B cell (primary cell): ENCODE measurements around the gene TUBG1.

Experiments used
- EZH2 ChIP-seq: IDR thresholded peaks from 2 replicates; pipeline ENCODE4 v1.6.1; 2012; ENCODE audit warnings: borderline replicate concordance, low read depth, mild to moderate bottlenecking, moderate library complexity, low read length; ENCODE audit not compliant: insufficient read depth, poor library complexity, severe bottlenecking
- TF ChIP-seq, protein P1 (sequence below): fragments of 200-600 bp; IDR thresholded peaks from one replicate; pipeline ENCODE4 v1.8.0; 2022; ENCODE audit warnings: antibody characterized with exemption, mild to moderate bottlenecking

DNA sequence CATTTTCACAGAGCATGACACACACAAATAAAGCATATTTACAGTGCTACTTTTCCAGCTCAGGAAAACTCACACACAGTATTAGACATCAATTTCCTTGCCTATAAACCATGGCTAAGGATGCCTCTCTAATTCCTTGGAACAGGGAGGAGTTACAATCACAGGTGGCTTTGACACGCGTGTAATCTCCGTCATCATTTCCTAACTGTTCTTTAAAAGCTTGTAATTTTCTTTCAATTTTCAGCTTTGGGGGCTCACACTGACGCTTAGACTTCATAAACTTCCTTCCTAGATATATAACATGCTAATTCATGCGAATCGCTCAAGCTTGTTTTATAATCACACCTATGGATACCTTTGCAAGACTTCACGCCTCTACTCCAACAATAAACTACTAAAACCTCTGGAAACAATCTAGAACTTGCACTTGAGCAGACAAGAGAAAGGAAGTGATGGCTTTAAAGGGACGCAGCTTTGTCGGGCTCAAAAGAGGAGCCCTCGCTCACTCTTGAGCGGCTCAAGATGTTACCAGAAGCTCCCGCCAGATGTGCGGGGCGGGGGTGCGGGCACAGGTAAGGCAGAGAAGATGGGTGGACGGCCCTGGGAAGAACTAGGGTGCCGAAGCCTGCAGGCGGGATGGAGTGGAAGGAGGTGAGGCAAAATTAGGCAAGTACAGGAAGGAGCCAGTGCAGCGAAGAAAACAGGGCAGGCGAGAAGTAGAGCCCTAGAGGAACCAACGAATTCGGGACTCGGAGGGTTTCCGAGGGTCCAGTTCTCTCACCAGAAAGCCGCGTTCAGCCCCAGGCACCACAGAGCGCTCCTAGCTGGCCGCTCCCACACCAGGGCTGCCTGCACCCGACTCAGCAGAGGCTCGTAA lies 940 bp upstream of the TUBG1 start:
- TF ChIP-seq, protein P1, sequence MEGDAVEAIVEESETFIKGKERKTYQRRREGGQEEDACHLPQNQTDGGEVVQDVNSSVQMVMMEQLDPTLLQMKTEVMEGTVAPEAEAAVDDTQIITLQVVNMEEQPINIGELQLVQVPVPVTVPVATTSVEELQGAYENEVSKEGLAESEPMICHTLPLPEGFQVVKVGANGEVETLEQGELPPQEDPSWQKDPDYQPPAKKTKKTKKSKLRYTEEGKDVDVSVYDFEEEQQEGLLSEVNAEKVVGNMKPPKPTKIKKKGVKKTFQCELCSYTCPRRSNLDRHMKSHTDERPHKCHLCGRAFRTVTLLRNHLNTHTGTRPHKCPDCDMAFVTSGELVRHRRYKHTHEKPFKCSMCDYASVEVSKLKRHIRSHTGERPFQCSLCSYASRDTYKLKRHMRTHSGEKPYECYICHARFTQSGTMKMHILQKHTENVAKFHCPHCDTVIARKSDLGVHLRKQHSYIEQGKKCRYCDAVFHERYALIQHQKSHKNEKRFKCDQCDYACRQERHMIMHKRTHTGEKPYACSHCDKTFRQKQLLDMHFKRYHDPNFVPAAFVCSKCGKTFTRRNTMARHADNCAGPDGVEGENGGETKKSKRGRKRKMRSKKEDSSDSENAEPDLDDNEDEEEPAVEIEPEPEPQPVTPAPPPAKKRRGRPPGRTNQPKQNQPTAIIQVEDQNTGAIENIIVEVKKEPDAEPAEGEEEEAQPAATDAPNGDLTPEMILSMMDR: no peak
- no peak for TF ChIP-seq EZH2
